ENCODE data around the gene DLG2. TPM values are rescaled to one million over a fixed set of nuclear protein-coding genes. Genes with fewer than 3 reads are reported as not detected.
"Not testable (repeated sequence)": the region's sequence is repeated elsewhere in the genome, so short reads cannot be mapped to it uniquely, and the experiment has no call there.

The DLG2 gene
- total RNA-seq, 2 experiments from 2014 or later, result 2.0 to 2.1 TPM

DNA sequence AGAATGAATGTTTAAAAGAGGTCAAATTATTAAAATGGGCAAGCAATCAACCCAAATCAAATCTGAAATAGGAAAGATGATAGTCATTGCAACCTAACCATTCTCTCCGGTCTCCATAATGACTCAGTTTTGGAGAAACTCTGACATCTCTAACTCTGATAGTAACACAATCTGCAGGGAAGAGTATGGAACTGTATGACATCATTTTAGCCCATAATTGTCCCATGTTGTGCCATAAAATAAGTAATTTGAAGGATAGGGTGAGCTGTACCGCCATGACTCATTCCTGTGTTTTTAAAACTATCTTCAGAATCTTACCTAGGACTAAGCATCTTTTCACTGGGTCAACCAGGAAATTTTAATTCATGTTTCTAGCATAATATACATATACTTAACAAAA is 350.8 kb downstream of the DLG2 start:
- H3K27me3 ChIP-seq (ENCODE audit: control insufficient read depth in 1 of 2, insufficient read depth in 2 of 2, low read length in 2 of 2), result no peaks in the 10 kb centered on the region
- CTCF ChIA-PET, result no interaction called here
- TF ChIP-seq, protein P1, sequence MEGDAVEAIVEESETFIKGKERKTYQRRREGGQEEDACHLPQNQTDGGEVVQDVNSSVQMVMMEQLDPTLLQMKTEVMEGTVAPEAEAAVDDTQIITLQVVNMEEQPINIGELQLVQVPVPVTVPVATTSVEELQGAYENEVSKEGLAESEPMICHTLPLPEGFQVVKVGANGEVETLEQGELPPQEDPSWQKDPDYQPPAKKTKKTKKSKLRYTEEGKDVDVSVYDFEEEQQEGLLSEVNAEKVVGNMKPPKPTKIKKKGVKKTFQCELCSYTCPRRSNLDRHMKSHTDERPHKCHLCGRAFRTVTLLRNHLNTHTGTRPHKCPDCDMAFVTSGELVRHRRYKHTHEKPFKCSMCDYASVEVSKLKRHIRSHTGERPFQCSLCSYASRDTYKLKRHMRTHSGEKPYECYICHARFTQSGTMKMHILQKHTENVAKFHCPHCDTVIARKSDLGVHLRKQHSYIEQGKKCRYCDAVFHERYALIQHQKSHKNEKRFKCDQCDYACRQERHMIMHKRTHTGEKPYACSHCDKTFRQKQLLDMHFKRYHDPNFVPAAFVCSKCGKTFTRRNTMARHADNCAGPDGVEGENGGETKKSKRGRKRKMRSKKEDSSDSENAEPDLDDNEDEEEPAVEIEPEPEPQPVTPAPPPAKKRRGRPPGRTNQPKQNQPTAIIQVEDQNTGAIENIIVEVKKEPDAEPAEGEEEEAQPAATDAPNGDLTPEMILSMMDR (IDR thresholded peaks at IDR 0.05), result no peak
- intact Hi-C loops (cut with DNase I, micrococcal nuclease), result no loop called here
- no peaks in the 10 kb centered on the region for H3K4me1 ChIP-seq (ENCODE audit: insufficient read depth, low read length)
- Mint-ChIP-seq H3K4me1 (ENCODE audit: low read depth) (no peaks in the 10 kb centered on the region), H3K27me3 (no peaks in the 10 kb centered on the region), H3K36me3 (ENCODE audit: low read depth) (no peaks in the 10 kb centered on the region), H3K27ac (no peak overlapping the region), H3K4me3 (no peak overlapping the region), H3K9me3 (peaks cover 13% of the 10 kb centered on the region)
- ATAC-seq (ENCODE audit: poor library complexity) (no peak), DNase-seq (no peak)
- H3K36me3 ChIP-seq (ENCODE audit: insufficient read depth, low read length), result no peaks in the 10 kb centered on the region
- H3K4me3 ChIP-seq (ENCODE audit: low read length), result no peak overlapping the region
- POLR2A ChIA-PET, result no interaction called here
- peaks cover 0 to 3% of the 10 kb centered on the region in 2 experiments for H3K9me3 ChIP-seq (ENCODE audit: control insufficient read depth in 1 of 2, insufficient read depth in 1 of 2, low read length in 2 of 2)
- no peak overlapping the region for H3K27ac ChIP-seq (ENCODE audit: low read depth in 1 of 2, low read length in 2 of 2)

DNA sequence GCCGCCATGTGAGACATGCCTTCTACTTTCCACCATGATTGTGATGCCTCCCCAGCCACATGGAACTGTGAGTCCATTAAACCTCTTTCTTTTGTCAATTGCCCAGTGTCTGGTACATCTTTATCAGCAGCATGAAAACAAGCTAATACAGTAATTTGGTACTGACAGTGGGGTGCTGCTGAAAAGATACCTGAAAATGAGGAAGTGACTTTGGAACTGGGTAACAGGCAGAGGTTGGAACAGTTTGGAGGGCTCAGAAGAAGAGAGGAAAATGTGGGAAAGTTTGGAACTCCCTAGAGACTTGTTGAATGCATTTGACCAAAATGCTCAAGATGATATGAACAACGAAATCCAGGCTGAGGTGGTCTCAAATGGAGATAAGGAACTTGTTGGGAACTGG is 356.8 kb downstream of the DLG2 start:
- CTCF ChIA-PET; H3K4me3 ChIP-seq (ENCODE audit: low read length); intact Hi-C loops (cut with DNase I, micrococcal nuclease); H3K4me1 ChIP-seq (ENCODE audit: insufficient read depth, low read length); H3K9me3 ChIP-seq (ENCODE audit: control insufficient read depth in 1 of 2, insufficient read depth in 1 of 2, low read length in 2 of 2); H3K4me3 Mint-ChIP-seq; H3K36me3 Mint-ChIP-seq (ENCODE audit: low read depth); H3K27me3 ChIP-seq (ENCODE audit: control insufficient read depth in 1 of 2, insufficient read depth in 2 of 2, low read length in 2 of 2); DNase-seq; H3K4me1 Mint-ChIP-seq (ENCODE audit: low read depth); H3K27me3 Mint-ChIP-seq; ATAC-seq (ENCODE audit: poor library complexity); H3K27ac ChIP-seq (ENCODE audit: low read depth in 1 of 2, low read length in 2 of 2); H3K36me3 ChIP-seq (ENCODE audit: insufficient read depth, low read length); H3K27ac Mint-ChIP-seq; POLR2A ChIA-PET: not testable (repeated sequence)
- H3K9me3 Mint-ChIP-seq, result peaks cover 24% of the 10 kb centered on the region

DNA sequence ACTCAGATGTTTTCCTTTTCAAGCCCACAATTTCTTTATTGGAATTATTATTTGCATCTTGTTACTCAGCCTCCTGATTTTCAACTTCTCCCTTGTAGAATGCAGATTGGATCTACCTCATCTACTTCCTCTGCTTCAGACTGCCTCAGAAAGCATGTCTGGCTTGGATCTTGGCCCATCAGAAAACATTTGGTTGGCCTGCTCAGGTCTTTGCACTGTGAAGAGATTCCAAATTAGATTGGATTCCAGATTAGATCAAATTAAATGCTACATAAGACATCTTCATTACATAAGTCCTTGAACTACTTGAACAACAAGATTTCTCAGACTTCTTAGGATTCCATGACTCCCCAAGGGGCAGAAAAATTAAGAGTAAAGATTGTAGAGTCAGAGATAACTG is 358.0 kb downstream of the DLG2 start:
- H3K4me1 ChIP-seq (ENCODE audit: insufficient read depth, low read length), result no peaks in the 10 kb centered on the region
- DNase-seq (no peak), ATAC-seq (ENCODE audit: poor library complexity) (no peak)
- Mint-ChIP-seq H3K9me3 (peaks cover 22% of the 10 kb centered on the region), H3K36me3 (ENCODE audit: low read depth) (no peaks in the 10 kb centered on the region), H3K4me1 (ENCODE audit: low read depth) (no peaks in the 10 kb centered on the region), H3K27ac (no peak overlapping the region), H3K27me3 (no peaks in the 10 kb centered on the region), H3K4me3 (no peak overlapping the region)
- POLR2A ChIA-PET, result no interaction called here
- intact Hi-C loops (cut with DNase I, micrococcal nuclease), result no loop called here
- peaks cover 0 to 7% of the 10 kb centered on the region in 2 experiments for H3K9me3 ChIP-seq (ENCODE audit: control insufficient read depth in 1 of 2, insufficient read depth in 1 of 2, low read length in 2 of 2)
- no peak overlapping the region for H3K27ac ChIP-seq (ENCODE audit: low read depth in 1 of 2, low read length in 2 of 2)
- CTCF ChIA-PET, result no interaction called here
- no peak overlapping the region for H3K4me3 ChIP-seq (ENCODE audit: low read length)
- no peaks in the 10 kb centered on the region for H3K36me3 ChIP-seq (ENCODE audit: insufficient read depth, low read length)
- H3K27me3 ChIP-seq (ENCODE audit: control insufficient read depth in 1 of 2, insufficient read depth in 2 of 2, low read length in 2 of 2), result no peaks in the 10 kb centered on the region
- TF ChIP-seq, protein P1 (IDR thresholded peaks at IDR 0.05), result no peak

DNA sequence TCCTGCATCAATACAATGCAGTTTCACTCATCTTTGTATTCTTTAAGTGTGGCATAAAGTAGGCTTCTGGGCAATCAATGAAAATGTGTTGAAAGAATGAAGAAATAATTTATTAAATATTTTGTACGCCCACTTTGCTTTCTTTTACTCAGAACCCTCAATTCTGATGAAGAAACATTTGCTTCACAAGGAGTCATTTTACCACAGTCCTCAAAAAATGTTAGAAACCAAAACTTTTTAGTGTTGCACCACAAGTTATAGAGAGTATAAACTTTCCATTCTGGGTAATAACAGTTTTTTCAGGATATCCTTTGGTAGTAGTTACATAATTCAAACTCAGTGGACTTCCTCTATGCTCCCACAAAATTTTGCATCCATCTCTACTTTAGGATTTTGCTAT is 360.5 kb downstream of the DLG2 start:
- POLR2A ChIA-PET, result no interaction called here
- no peak for DNase-seq
- H3K27ac Mint-ChIP-seq, result no peak overlapping the region
- no peak overlapping the region for H3K27ac ChIP-seq (ENCODE audit: low read depth in 1 of 2, low read length in 2 of 2)
- H3K4me1 ChIP-seq (ENCODE audit: insufficient read depth, low read length), result no peaks in the 10 kb centered on the region
- H3K36me3 Mint-ChIP-seq (ENCODE audit: low read depth), result no peaks in the 10 kb centered on the region
- no peak overlapping the region for H3K4me3 ChIP-seq (ENCODE audit: low read length)
- CTCF ChIA-PET, result no interaction called here
- no peak overlapping the region for H3K4me3 Mint-ChIP-seq
- peaks cover 0 to 7% of the 10 kb centered on the region in 2 experiments for H3K9me3 ChIP-seq (ENCODE audit: control insufficient read depth in 1 of 2, insufficient read depth in 1 of 2, low read length in 2 of 2)
- no peaks in the 10 kb centered on the region for H3K27me3 Mint-ChIP-seq
- TF ChIP-seq, protein P1 (IDR thresholded peaks at IDR 0.05), result no peak
- intact Hi-C loops (cut with DNase I, micrococcal nuclease), result no loop called here
- H3K9me3 Mint-ChIP-seq, result peaks cover 24% of the 10 kb centered on the region
- H3K36me3 ChIP-seq (ENCODE audit: insufficient read depth, low read length), result no peaks in the 10 kb centered on the region
- no peaks in the 10 kb centered on the region for H3K27me3 ChIP-seq (ENCODE audit: control insufficient read depth in 1 of 2, insufficient read depth in 2 of 2, low read length in 2 of 2)
- H3K4me1 Mint-ChIP-seq (ENCODE audit: low read depth), result no peaks in the 10 kb centered on the region
- no peak for ATAC-seq (ENCODE audit: poor library complexity)
